GM12892 (cell line): ENCODE data around the gene CEP55.

Experiments used
- POLR2A ChIP-seq: IDR thresholded peaks from 2 replicates; pipeline ENCODE4 v1.6.1; 2011; ENCODE audit warnings: low read depth, low read length, control low read depth
- POLR2AphosphoS5 ChIP-seq: IDR thresholded peaks from 2 replicates; pipeline ENCODE4 v1.6.1; 2011; ENCODE audit warnings: low read depth, low read length, control low read depth

GRCh38 chr10:93452143-93452542 is 44.3 kb upstream of the CEP55 start:
- TF ChIP-seq POLR2A (no peak), POLR2AphosphoS5 (no peak)
